ENCODE measurements around the gene ZNF277. TPM values are rescaled to one million over a fixed set of nuclear protein-coding genes. Genes with fewer than 3 reads are reported as not detected.

The ZNF277 gene
- total and polyA plus RNA-seq, 10 of the 15 experiments (the other 5 are each of a cell fraction or from before 2014, with no cell fraction given): 10.6 to 33.9 (median 22.0) TPM

DNA sequence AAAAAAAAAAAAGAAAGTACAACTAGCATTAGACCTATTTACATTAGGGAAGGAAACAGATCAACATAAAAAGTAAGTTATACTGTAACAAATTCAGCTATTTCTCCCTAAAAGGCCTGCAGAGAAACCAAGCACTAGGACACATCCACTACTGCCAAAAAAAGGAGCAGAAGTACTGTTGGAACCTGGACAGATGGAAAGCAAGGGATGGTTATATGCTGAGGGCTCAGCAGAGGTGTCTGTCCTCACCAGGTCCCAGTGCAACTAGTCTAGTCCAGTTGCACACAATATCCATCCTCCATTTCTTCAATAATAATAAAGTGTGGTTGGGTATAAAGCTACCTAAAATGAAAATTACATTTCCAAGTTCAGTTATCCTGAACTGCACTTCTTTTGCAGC, 140.6 kb downstream of the ZNF277 start (continued):
- no peak for TF ChIP-seq TAF1 (IDR thresholded peaks at IDR 0.05; ENCODE audit: borderline replicate concordance, low read depth, low read length)
- TF ChIP-seq ZNF622 (IDR thresholded peaks at IDR 0.05): no peak
- TF ChIP-seq RB1 (IDR thresholded peaks at IDR 0.05; ENCODE audit: borderline replicate concordance): no peak
- TF ChIP-seq IRF4 (IDR thresholded peaks at IDR 0.05; ENCODE audit: low read depth, low read length): no peak
- TF ChIP-seq NR2C2 (IDR thresholded peaks at IDR 0.05; ENCODE audit: borderline replicate concordance, control insufficient read depth, insufficient read length, low read depth): no peak
- TF ChIP-seq STAT3 (IDR thresholded peaks at IDR 0.05; ENCODE audit: low read depth, low read length): no peak
- TF ChIP-seq, protein P1, sequence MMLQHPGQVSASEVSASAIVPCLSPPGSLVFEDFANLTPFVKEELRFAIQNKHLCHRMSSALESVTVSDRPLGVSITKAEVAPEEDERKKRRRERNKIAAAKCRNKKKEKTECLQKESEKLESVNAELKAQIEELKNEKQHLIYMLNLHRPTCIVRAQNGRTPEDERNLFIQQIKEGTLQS (IDR thresholded peaks at IDR 0.05; ENCODE audit: borderline replicate concordance, extremely low read depth, low read depth, low read length): no peak

DNA sequence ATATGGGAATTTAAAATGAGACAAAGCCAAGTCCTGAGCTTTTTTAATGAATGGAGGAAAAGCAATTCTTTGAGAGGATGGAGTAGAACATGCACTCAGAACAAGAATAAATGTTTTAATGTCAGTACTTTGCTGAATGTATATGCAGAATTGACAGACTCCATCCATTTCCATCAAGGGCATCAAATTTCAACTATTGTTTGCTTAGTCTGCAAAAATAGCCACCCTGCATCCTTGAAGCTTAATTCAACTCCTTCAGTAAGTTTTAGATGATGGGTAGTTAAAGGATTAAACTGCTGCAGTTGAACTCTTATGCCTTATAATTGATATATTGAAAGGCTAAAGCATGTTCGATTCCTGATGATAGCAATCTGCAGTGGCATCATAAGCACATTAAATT, 144.1 kb downstream of the ZNF277 start:
- WGBS (ENCODE audit: insufficient coverage, insufficient replicate concordance, low lambda C conversion rate, missing lambda C conversion rate): 96% methylated on average over 1 of the region's 1 CpG
- ChIA-PET CTCF (interaction anchor here (1.3 kb wide), 1 partner anchor 9 kb away, joined by 3 read pairs; no protein-coding TSS in a partner anchor), SMC1A (ENCODE audit: uncharacterized antibody, unreplicated experiment) (interaction anchor here (1.0 kb wide), 1 partner anchor 19 kb away, joined by 3 read pairs; no protein-coding TSS in a partner anchor), POLR2A (no interaction called here), RAD21 (ENCODE audit: unreplicated experiment) (no interaction called here)
- intact Hi-C loops (cut with micrococcal nuclease; ENCODE audit: unreplicated experiment) (no loop called here), in situ Hi-C loops (cut with MboI) (no loop called here)
- H3K9ac ChIP-seq (ENCODE audit: control insufficient read depth, insufficient read depth, low read length): no peak overlapping the region
- no peak for FAIRE-seq
- no peaks in the 10 kb centered on the region for H3K79me2 ChIP-seq (ENCODE audit: control insufficient read depth, insufficient read depth, low read length)
- no peaks in the 10 kb centered on the region for H3K36me3 ChIP-seq (ENCODE audit: control insufficient read depth in 2 of 2, insufficient read depth in 2 of 2, low read length in 1 of 2)
- no peak for TF ChIP-seq SMAD5 (IDR thresholded peaks at IDR 0.05; ENCODE audit: low read depth)
- TF ChIP-seq POLR2AphosphoS2 (IDR thresholded peaks at IDR 0.05; ENCODE audit: low read depth, low read length): no peak
- no peak for TF ChIP-seq RB1 (IDR thresholded peaks at IDR 0.05; ENCODE audit: borderline replicate concordance)
- TF ChIP-seq, protein P2, sequence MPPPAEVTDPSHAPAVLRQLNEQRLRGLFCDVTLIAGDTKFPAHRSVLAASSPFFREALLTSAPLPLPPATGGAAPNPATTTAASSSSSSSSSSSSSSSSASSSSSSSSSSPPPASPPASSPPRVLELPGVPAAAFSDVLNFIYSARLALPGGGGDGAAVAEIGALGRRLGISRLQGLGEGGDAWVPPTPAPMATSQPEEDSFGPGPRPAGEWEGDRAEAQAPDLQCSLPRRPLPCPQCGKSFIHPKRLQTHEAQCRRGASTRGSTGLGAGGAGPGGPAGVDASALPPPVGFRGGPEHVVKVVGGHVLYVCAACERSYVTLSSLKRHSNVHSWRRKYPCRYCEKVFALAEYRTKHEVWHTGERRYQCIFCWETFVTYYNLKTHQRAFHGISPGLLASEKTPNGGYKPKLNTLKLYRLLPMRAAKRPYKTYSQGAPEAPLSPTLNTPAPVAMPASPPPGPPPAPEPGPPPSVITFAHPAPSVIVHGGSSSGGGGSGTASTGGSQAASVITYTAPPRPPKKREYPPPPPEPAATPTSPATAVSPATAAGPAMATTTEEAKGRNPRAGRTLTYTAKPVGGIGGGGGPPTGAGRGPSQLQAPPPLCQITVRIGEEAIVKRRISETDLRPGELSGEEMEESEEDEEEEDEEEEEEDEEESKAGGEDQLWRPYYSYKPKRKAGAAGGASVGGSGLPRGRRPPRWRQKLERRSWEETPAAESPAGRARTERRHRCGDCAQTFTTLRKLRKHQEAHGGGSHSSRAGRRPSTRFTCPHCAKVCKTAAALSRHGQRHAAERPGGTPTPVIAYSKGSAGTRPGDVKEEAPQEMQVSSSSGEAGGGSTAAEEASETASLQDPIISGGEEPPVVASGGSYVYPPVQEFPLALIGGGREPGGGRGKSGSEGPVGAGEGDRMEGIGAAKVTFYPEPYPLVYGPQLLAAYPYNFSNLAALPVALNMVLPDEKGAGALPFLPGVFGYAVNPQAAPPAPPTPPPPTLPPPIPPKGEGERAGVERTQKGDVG (CRISPR knock-in tag; IDR thresholded peaks at IDR 0.05): no peak
- TF ChIP-seq KDM1A (IDR thresholded peaks at IDR 0.05; ENCODE audit: borderline replicate concordance): no peak
- no peak for TF ChIP-seq MYB (IDR thresholded peaks at IDR 0.05; ENCODE audit: borderline replicate concordance, low read depth, low read length)
- no peak for TF ChIP-seq SPI1 (IDR thresholded peaks at IDR 0.05; ENCODE audit: borderline replicate concordance, insufficient read depth, low read depth, low read length)
- H2AFZ ChIP-seq (ENCODE audit: control insufficient read depth, low read depth, low read length): no peak overlapping the region
- BruUV-seq (replicated peaks): no TSS peak
- ATAC-seq: no peak
- H3K27me3 ChIP-seq (replicated peaks in 1 of 2; ENCODE audit: control insufficient read depth in 2 of 2, insufficient read depth in 2 of 2, low read length in 1 of 2): no peaks in the 10 kb centered on the region
- H3K4me2 ChIP-seq (ENCODE audit: control insufficient read depth, insufficient read depth): no peak overlapping the region
- H3K4me1 ChIP-seq (ENCODE audit: control insufficient read depth, insufficient read depth, low read length): no peaks in the 10 kb centered on the region
- no peak for DNase-seq (ENCODE audit: low read depth, low spot score)
- no peaks in the 10 kb centered on the region for H4K20me1 ChIP-seq (ENCODE audit: control insufficient read depth, insufficient read depth)
- no peak overlapping the region for H3K4me3 ChIP-seq
- H3K27ac ChIP-seq (ENCODE audit: control insufficient read depth, insufficient read depth): no peak overlapping the region
- no peaks in the 10 kb centered on the region for H3K9me3 ChIP-seq (replicated peaks; ENCODE audit: control insufficient read depth, insufficient read depth, low read length)
